ENCODE results near the gene LSAMP. TPM values are rescaled to one million over a fixed set of nuclear protein-coding genes. Genes with fewer than 3 reads are reported as not detected.

Gene LSAMP
- total RNA-seq, 1 experiment from 2014 or later: 0.15 TPM

- H3K27ac ChIP-seq (ENCODE audit: low read length): no peak overlapping the region
- no peak overlapping the region for H3K4me3 ChIP-seq (ENCODE audit: low read length)
- H3F3A ChIP-seq (ENCODE audit: low read length, unreplicated experiment): no peaks in the 10 kb centered on the region
- no peak for TF ChIP-seq EZH2 (IDR thresholded peaks at IDR 0.05; ENCODE audit: low read length, unreplicated experiment)
- TF ChIP-seq CTCF (conservative IDR thresholded peaks at IDR 0.05; ENCODE audit: low read depth, low read length): no peak
- TF ChIP-seq EZH2phosphoT487 (IDR thresholded peaks at IDR 0.05; ENCODE audit: borderline replicate concordance, low read length): no peak
- POLR2A ChIA-PET (ENCODE audit: unreplicated experiment): no interaction called here
- DNase-seq (no peak), ATAC-seq (no peak)
- H3K79me2 ChIP-seq (ENCODE audit: low read length): no peaks in the 10 kb centered on the region
- no peaks in the 10 kb centered on the region for H3K9me2 ChIP-seq (replicated peaks; ENCODE audit: low read length)
- CTCF ChIA-PET: no interaction called here
- no TSS peak for BruUV-seq (replicated peaks)
- H3K9me3 ChIP-seq (ENCODE audit: low read length): no peaks in the 10 kb centered on the region
- no peak overlapping the region for H2AFZ ChIP-seq (ENCODE audit: low read length)
- no peaks in the 10 kb centered on the region for H4K20me1 ChIP-seq (ENCODE audit: low read length)
- H3K4me2 ChIP-seq (ENCODE audit: low read length): no peak overlapping the region
- intact Hi-C loops (cut with micrococcal nuclease): no loop called here
- H3K9ac ChIP-seq (ENCODE audit: low read length): no peak overlapping the region
- no peaks in the 10 kb centered on the region for H3K27me3 ChIP-seq (ENCODE audit: low read length)
- no peaks in the 10 kb centered on the region for H3K36me3 ChIP-seq (ENCODE audit: low read depth, low read length)
- H3K4me1 ChIP-seq (ENCODE audit: insufficient read depth, low read length): no peaks in the 10 kb centered on the region
Observed at GRCh38 chr3:116165135-116165534, 280.2 kb downstream of the LSAMP start.

GRCh38 chr3:116164039-116164438 lies 281.2 kb downstream of the LSAMP start:
- H3K4me3 ChIP-seq (ENCODE audit: low read length): no peak overlapping the region
- intact Hi-C loops (cut with micrococcal nuclease): no loop called here
- no peak overlapping the region for H3K9ac ChIP-seq (ENCODE audit: low read length)
- no peak overlapping the region for H2AFZ ChIP-seq (ENCODE audit: low read length)
- no peak overlapping the region for H3K27ac ChIP-seq (ENCODE audit: low read length)
- H4K20me1 ChIP-seq (ENCODE audit: low read length): no peaks in the 10 kb centered on the region
- no peaks in the 10 kb centered on the region for H3K9me2 ChIP-seq (replicated peaks; ENCODE audit: low read length)
- no peak overlapping the region for H3K4me2 ChIP-seq (ENCODE audit: low read length)
- no TSS peak for BruUV-seq (replicated peaks)
- H3F3A ChIP-seq (ENCODE audit: low read length, unreplicated experiment): no peaks in the 10 kb centered on the region
- no peaks in the 10 kb centered on the region for H3K4me1 ChIP-seq (ENCODE audit: insufficient read depth, low read length)
- no peaks in the 10 kb centered on the region for H3K79me2 ChIP-seq (ENCODE audit: low read length)
- TF ChIP-seq EZH2 (IDR thresholded peaks at IDR 0.05; ENCODE audit: low read length, unreplicated experiment) (no peak), EZH2phosphoT487 (IDR thresholded peaks at IDR 0.05; ENCODE audit: borderline replicate concordance, low read length) (no peak), CTCF (conservative IDR thresholded peaks at IDR 0.05; ENCODE audit: low read depth, low read length) (no peak)
- POLR2A ChIA-PET (ENCODE audit: unreplicated experiment): no interaction called here
- CTCF ChIA-PET: no interaction called here
- H3K27me3 ChIP-seq (ENCODE audit: low read length): no peaks in the 10 kb centered on the region
- no peak for DNase-seq
- H3K9me3 ChIP-seq (ENCODE audit: low read length): no peaks in the 10 kb centered on the region
- H3K36me3 ChIP-seq (ENCODE audit: low read depth, low read length): no peaks in the 10 kb centered on the region
- ATAC-seq: no peak

- Histone ChIP-seq H2AFZ (ENCODE audit: low read length) (no peak overlapping the region), H4K20me1 (ENCODE audit: low read length) (no peaks in the 10 kb centered on the region), H3K9me3 (ENCODE audit: low read length) (no peaks in the 10 kb centered on the region), H3F3A (ENCODE audit: low read length, unreplicated experiment) (no peaks in the 10 kb centered on the region), H3K9me2 (replicated peaks; ENCODE audit: low read length) (no peaks in the 10 kb centered on the region), H3K4me3 (ENCODE audit: low read length) (no peak overlapping the region), H3K9ac (ENCODE audit: low read length) (no peak overlapping the region), H3K27ac (ENCODE audit: low read length) (no peak overlapping the region), H3K4me1 (ENCODE audit: insufficient read depth, low read length) (no peaks in the 10 kb centered on the region), H3K36me3 (ENCODE audit: low read depth, low read length) (no peaks in the 10 kb centered on the region), H3K79me2 (ENCODE audit: low read length) (no peaks in the 10 kb centered on the region), H3K4me2 (ENCODE audit: low read length) (no peak overlapping the region), H3K27me3 (ENCODE audit: low read length) (no peaks in the 10 kb centered on the region)
- intact Hi-C loops (cut with micrococcal nuclease): no loop called here
- ChIA-PET POLR2A (ENCODE audit: unreplicated experiment) (no interaction called here), CTCF (no interaction called here)
- no peak for DNase-seq
- ATAC-seq: no peak
- TF ChIP-seq EZH2phosphoT487 (IDR thresholded peaks at IDR 0.05; ENCODE audit: borderline replicate concordance, low read length) (no peak), CTCF (conservative IDR thresholded peaks at IDR 0.05; ENCODE audit: low read depth, low read length) (no peak), EZH2 (IDR thresholded peaks at IDR 0.05; ENCODE audit: low read length, unreplicated experiment) (no peak)
- no TSS peak for BruUV-seq (replicated peaks)
Observed at GRCh38 chr3:116161575-116162525, 283.4 kb downstream of the LSAMP start.

Measured in PC-3 (cell line).